Measurements from ENCODE around the gene GNAQ. TPM values are rescaled to one million over a fixed set of nuclear protein-coding genes. Genes with fewer than 3 reads are reported as not detected.
A peak's percentile ranks its signal among the peaks of the same experiment; 100 is the strongest.

GNAQ gene
- total and polyA plus RNA-seq, 10 donors, result 4.4 to 52.3 (median 31.2) TPM

- Histone ChIP-seq H3K9me3 (no peaks in the 10 kb centered on the region), H3K27me3 (replicated peaks in 1 of 7) (no peaks in the 10 kb centered on the region), H3K27ac (no peak overlapping the region), H3K4me3 (no peak overlapping the region), H3K4me1 (peaks cover 0 to 49% (median 3%) of the 10 kb centered on the region in 6 donors), H3K36me3 (no peaks in the 10 kb centered on the region)
- no peak for DNase-seq
- intact Hi-C loops (cut with DNase I; ENCODE audit: low total_unique reads), result no loop called here
- TF ChIP-seq POLR2A (IDR thresholded peaks at IDR 0.05) (no peak), CTCF (IDR thresholded peaks at IDR 0.05 in 8 of 11, conservative IDR thresholded peaks at IDR 0.05 in 3 of 11) (no peak), POLR2AphosphoS5 (IDR thresholded peaks at IDR 0.05) (no peak)
- WGBS, 5 donors, result 86 to 94% (median 89%) methylated on average over 2 of the region's 2 CpGs
Measured at GRCh38 chr9:77939149-77939668, 92.4 kb downstream of the GNAQ start.

- H3K27me3 ChIP-seq (replicated peaks in 1 of 7), result no peaks in the 10 kb centered on the region
- H3K27ac ChIP-seq, result no peak overlapping the region
- H3K4me3 ChIP-seq, result no peak overlapping the region
- H3K9me3 ChIP-seq, result no peaks in the 10 kb centered on the region
- WGBS, 5 donors, result 92 to 100% (median 94%) methylated on average over 2 of the region's 2 CpGs
- H3K4me1 ChIP-seq, result peaks cover 0 to 49% (median 2%) of the 10 kb centered on the region in 6 donors
- H3K36me3 ChIP-seq, result no peaks in the 10 kb centered on the region
- no peak for DNase-seq
- intact Hi-C loops (cut with DNase I; ENCODE audit: low total_unique reads), result no loop called here
- TF ChIP-seq POLR2AphosphoS5 (IDR thresholded peaks at IDR 0.05) (no peak), CTCF (IDR thresholded peaks at IDR 0.05 in 8 of 11, conservative IDR thresholded peaks at IDR 0.05 in 3 of 11) (no peak), POLR2A (IDR thresholded peaks at IDR 0.05) (no peak)
Measured at GRCh38 chr9:77938163-77938562, 93.4 kb downstream of the GNAQ start.

GRCh38 chr9:77935974-77936373 is 95.6 kb downstream of the GNAQ start:
- H3K9me3 ChIP-seq, result no peaks in the 10 kb centered on the region
- DNase-seq, result no peak
- no peak overlapping the region for H3K4me3 ChIP-seq
- 17 to 47% (median 31%) methylated on average over 3 of the region's 3 CpGs for whole genome bisulfite sequencing, 5 donors
- H3K4me1 ChIP-seq, result peaks cover 0 to 43% (median 0%) of the 10 kb centered on the region in 6 donors
- H3K27ac ChIP-seq, result peak overlapping the region in 3 of 8 donors; percentile 47 to 56 (median 54)
- no peaks in the 10 kb centered on the region for H3K27me3 ChIP-seq (replicated peaks in 1 of 7)
- intact Hi-C loops (cut with DNase I; ENCODE audit: low total_unique reads), result no loop called here
- TF ChIP-seq POLR2A (IDR thresholded peaks at IDR 0.05) (no peak), POLR2AphosphoS5 (IDR thresholded peaks at IDR 0.05) (no peak), CTCF (IDR thresholded peaks at IDR 0.05 in 8 of 11, conservative IDR thresholded peaks at IDR 0.05 in 3 of 11) (no peak)
- H3K36me3 ChIP-seq, result no peaks in the 10 kb centered on the region

GRCh38 chr9:77935211-77935610 is 96.4 kb downstream of the GNAQ start:
- Histone ChIP-seq H3K9me3 (no peaks in the 10 kb centered on the region), H3K4me1 (peaks cover 0 to 43% (median 0%) of the 10 kb centered on the region in 6 donors), H3K4me3 (no peak overlapping the region), H3K27ac (peak overlapping the region in 3 of 8 donors; percentile 47 to 56 (median 54)), H3K36me3 (no peaks in the 10 kb centered on the region), H3K27me3 (replicated peaks in 1 of 7) (no peaks in the 10 kb centered on the region)
- intact Hi-C loops (cut with DNase I; ENCODE audit: low total_unique reads), result no loop called here
- 72 to 94% (median 76%) methylated on average over 3 of the region's 3 CpGs for WGBS, 5 donors
- no peak for TF ChIP-seq CTCF (IDR thresholded peaks at IDR 0.05 in 8 of 11, conservative IDR thresholded peaks at IDR 0.05 in 3 of 11)
- no peak for TF ChIP-seq POLR2A (IDR thresholded peaks at IDR 0.05)
- TF ChIP-seq POLR2AphosphoS5 (IDR thresholded peaks at IDR 0.05), result no peak
- no peak for DNase-seq
